Mesendoderm (in vitro differentiated cells): ENCODE results near the gene LRRC18. TPM values are rescaled to one million over a fixed set of nuclear protein-coding genes. Genes with fewer than 3 reads are reported as not detected.

Source experiments
- DNase-seq: peaks from one replicate; pipeline ENCODE4 v3.0.0; 2013
- H2AK5ac ChIP-seq: 2 replicates; pipeline ENCODE4 v1.6.1; 2013; ENCODE audit warnings: low read length, inconsistent platforms
- H2BK120ac ChIP-seq: 2 replicates; pipeline ENCODE4 v1.6.1; 2013; ENCODE audit warnings: low read depth, mild to moderate bottlenecking, low read length, moderate library complexity, mixed read lengths
- H2BK15ac ChIP-seq: replicated peaks from 2 replicates; pipeline ENCODE4 v1.6.1; 2013; ENCODE audit warnings: low read depth, mild to moderate bottlenecking, moderate library complexity
- H2BK5ac ChIP-seq: 2 replicates; pipeline ENCODE4 v1.6.1; 2013; ENCODE audit warnings: low read length, inconsistent platforms
- H3K18ac ChIP-seq: 2 replicates; pipeline ENCODE4 v1.6.1; 2013; ENCODE audit warnings: mild to moderate bottlenecking, low read length, mixed read lengths
- H3K23ac ChIP-seq: one replicate; pipeline ENCODE4 v1.6.1; 2013; ENCODE audit warnings: low read length
- H3K27ac ChIP-seq: 2 replicates; pipeline ENCODE4 v1.5.1; 2013; ENCODE audit warnings: low read depth, mild to moderate bottlenecking, inconsistent platforms, low read length, moderate library complexity
- H3K27me3 ChIP-seq: 2 replicates; pipeline ENCODE4 v1.6.1; 2013; ENCODE audit warnings: low read length, control low read depth, mild to moderate bottlenecking, inconsistent platforms; ENCODE audit not compliant: insufficient read depth, poor library complexity
- H3K36me3 ChIP-seq: 2 replicates; pipeline ENCODE4 v1.6.1; 2013; ENCODE audit warnings: low read length, inconsistent platforms; ENCODE audit not compliant: control insufficient read depth, insufficient read depth
- H3K4ac ChIP-seq: one replicate; pipeline ENCODE4 v1.6.1; 2013; ENCODE audit warnings: low read depth, mild to moderate bottlenecking, low read length, moderate library complexity
- H3K4me1 ChIP-seq: 2 replicates; pipeline ENCODE4 v1.6.1; 2013; ENCODE audit warnings: low read depth, low read length, inconsistent platforms; ENCODE audit not compliant: control insufficient read depth
- H3K4me2 ChIP-seq: 2 replicates; pipeline ENCODE4 v1.6.1; 2013; ENCODE audit warnings: low read length
- H3K4me3 ChIP-seq: 2 replicates; pipeline ENCODE4 v1.5.1; 2013; ENCODE audit warnings: mild to moderate bottlenecking, low read length
- H3K56ac ChIP-seq: one replicate; pipeline ENCODE4 v1.6.1; 2013; ENCODE audit warnings: low read length
- H3K79me1 ChIP-seq: 2 replicates; pipeline ENCODE4 v1.6.1; 2013; ENCODE audit warnings: low read length, inconsistent platforms
- H3K79me2 ChIP-seq: 2 replicates; pipeline ENCODE4 v1.6.1; 2013; ENCODE audit warnings: mild to moderate bottlenecking, low read length; ENCODE audit not compliant: control insufficient read depth, insufficient read depth
- H3K9ac ChIP-seq: 2 replicates; pipeline ENCODE4 v1.6.1; 2013; ENCODE audit warnings: low read length, inconsistent platforms
- H4K5ac ChIP-seq: one replicate; pipeline ENCODE4 v1.6.1; 2013; ENCODE audit warnings: low read length
- H4K8ac ChIP-seq: one replicate; pipeline ENCODE4 v1.6.1; 2013; ENCODE audit warnings: low read depth, mild to moderate bottlenecking, control low read depth, low read length, moderate library complexity
- WGBS: extraction: QIAGEN DNeasy Blood & Tissue Kit; methylation state at CpG from one replicate; pipeline ENCODE4 v1.1.7; 2013; ENCODE audit warnings: low lambda C conversion rate, missing lambda C conversion rate; ENCODE audit not compliant: insufficient coverage; ENCODE audit errors: extremely low coverage; 5-methylcytosine and 5-hydroxymethylcytosine counted together
- small RNA-seq: library from polyadenylated mRNA; stranded (forward); fragments of <200 nt; extraction: miRNeasy Mini kit (QIAGEN cat#:217004); gene quantifications from one replicate; pipeline ENCODE3, GENCODE V24; 2013; ENCODE audit not compliant: insufficient read depth

LRRC18 gene

DNA sequence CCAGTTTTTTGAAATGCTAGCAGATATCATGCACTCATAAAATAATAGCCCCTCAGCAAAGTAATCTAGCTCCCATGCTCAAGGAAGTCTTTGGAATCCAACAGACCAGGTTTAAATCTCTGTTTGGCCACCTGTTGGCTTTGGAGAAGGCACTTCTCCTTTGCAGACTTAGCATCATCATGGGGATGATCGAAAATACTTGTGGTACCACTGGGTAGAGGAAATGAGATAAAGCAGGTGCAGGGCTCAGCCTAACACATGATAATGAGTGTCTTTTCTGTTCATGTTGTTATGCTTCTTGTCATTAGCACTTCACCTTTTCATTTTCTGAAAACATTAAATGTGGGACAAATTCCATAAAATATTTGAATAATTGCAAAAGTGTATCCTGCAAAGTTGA is 67.4 kb downstream of the LRRC18 start:
- H2AK5ac ChIP-seq: no peak overlapping the region
- H3K27me3 ChIP-seq: no peaks in the 10 kb centered on the region
- no peak overlapping the region for H3K4ac ChIP-seq
- H3K9ac ChIP-seq: no peak overlapping the region
- H3K4me3 ChIP-seq: no peak overlapping the region
- no peak overlapping the region for H4K5ac ChIP-seq
- H3K79me2 ChIP-seq: no peaks in the 10 kb centered on the region
- H4K8ac ChIP-seq: no peak overlapping the region
- no peak overlapping the region for H3K56ac ChIP-seq
- no peak overlapping the region for H3K27ac ChIP-seq
- no peak overlapping the region for H3K4me2 ChIP-seq
- DNase-seq: no peak
- no peak overlapping the region for H2BK5ac ChIP-seq
- no peak overlapping the region for H2BK120ac ChIP-seq
- no CpG with 5 or more reads among the region's 1 CpG for WGBS
- no peaks in the 10 kb centered on the region for H3K4me1 ChIP-seq
- no peaks in the 10 kb centered on the region for H3K79me1 ChIP-seq
- H3K23ac ChIP-seq: no peak overlapping the region
- no peaks in the 10 kb centered on the region for H3K36me3 ChIP-seq
- H2BK15ac ChIP-seq: no peak overlapping the region
- H3K18ac ChIP-seq: no peak overlapping the region

Small RNAs within 50 kb of the gene (small RNA-seq; reads per million reads assigned to genes)
- gene MIR4294: not detected
